ENCODE data around the gene FAM47E. TPM values are rescaled to one million over a fixed set of nuclear protein-coding genes. Genes with fewer than 3 reads are reported as not detected.
A peak's percentile ranks its signal among the peaks of the same experiment; 100 is the strongest.

FAM47E gene
- total RNA-seq, 6 experiments from 2014 or later, result 0.17 TPM; not detected in 5

- Mint-ChIP-seq H3K36me3 (ENCODE audit: low read depth) (peaks cover 15% of the 10 kb centered on the region), H3K27ac (peak overlapping the region; percentile 87), H3K9me3 (no peaks in the 10 kb centered on the region), H3K4me1 (ENCODE audit: low read depth) (peaks cover 36% of the 10 kb centered on the region), H3K4me3 (peak overlapping the region; percentile 94), H3K27me3 (ENCODE audit: insufficient read depth) (peaks cover 3% of the 10 kb centered on the region)
- DNase-seq, result peak; percentile 41
- peak; percentile 71 for TF ChIP-seq CTCF (IDR thresholded peaks at IDR 0.05)
These were observed 55.5 kb downstream of the FAM47E start for GRCh38 chr4:76306882-76307659.

GRCh38 chr4:76307660-76308014 is 56.1 kb downstream of the FAM47E start:
- peak overlapping the region; percentile 94 for H3K4me3 Mint-ChIP-seq
- TF ChIP-seq CTCF (IDR thresholded peaks at IDR 0.05), result no peak
- peaks cover 15% of the 10 kb centered on the region for H3K36me3 Mint-ChIP-seq (ENCODE audit: low read depth)
- no peak for DNase-seq
- peaks cover 3% of the 10 kb centered on the region for H3K27me3 Mint-ChIP-seq (ENCODE audit: insufficient read depth)
- H3K9me3 Mint-ChIP-seq, result no peaks in the 10 kb centered on the region
- H3K27ac Mint-ChIP-seq, result peak overlapping the region; percentile 87; the same call in 1 of the 2 replicates
- peaks cover 30% of the 10 kb centered on the region for H3K4me1 Mint-ChIP-seq (ENCODE audit: low read depth)

GRCh38 chr4:76308548-76308947 is 57.0 kb downstream of the FAM47E start:
- Mint-ChIP-seq H3K27me3 (ENCODE audit: insufficient read depth) (peaks cover 2% of the 10 kb centered on the region; the same call in 1 of the 2 replicates), H3K4me3 (peak overlapping the region; percentile 34; the same call in 1 of the 2 replicates), H3K27ac (no peak overlapping the region), H3K4me1 (ENCODE audit: low read depth) (peaks cover 21% of the 10 kb centered on the region), H3K36me3 (ENCODE audit: low read depth) (peaks cover 15% of the 10 kb centered on the region), H3K9me3 (no peaks in the 10 kb centered on the region)
- DNase-seq, result no peak
- no peak for TF ChIP-seq CTCF (IDR thresholded peaks at IDR 0.05)

- Mint-ChIP-seq H3K4me1 (ENCODE audit: low read depth) (peaks cover 15% of the 10 kb centered on the region), H3K9me3 (no peaks in the 10 kb centered on the region), H3K36me3 (ENCODE audit: low read depth) (peaks cover 15% of the 10 kb centered on the region), H3K27ac (no peak overlapping the region), H3K27me3 (ENCODE audit: insufficient read depth) (peaks cover 2% of the 10 kb centered on the region; the same call in 1 of the 2 replicates), H3K4me3 (no peak overlapping the region)
- TF ChIP-seq CTCF (IDR thresholded peaks at IDR 0.05), result no peak
- no peak for DNase-seq
These were observed 58.5 kb downstream of the FAM47E start for GRCh38 chr4:76309939-76310550.

GRCh38 chr4:76310683-76311082 is 59.2 kb downstream of the FAM47E start:
- no peak for TF ChIP-seq CTCF (IDR thresholded peaks at IDR 0.05)
- Mint-ChIP-seq H3K27me3 (ENCODE audit: insufficient read depth) (peaks cover 2% of the 10 kb centered on the region; the same call in 1 of the 2 replicates), H3K4me1 (ENCODE audit: low read depth) (peaks cover 9% of the 10 kb centered on the region), H3K4me3 (no peak overlapping the region), H3K27ac (no peak overlapping the region), H3K36me3 (ENCODE audit: low read depth) (peaks cover 15% of the 10 kb centered on the region), H3K9me3 (no peaks in the 10 kb centered on the region)
- no peak for DNase-seq
